ENCODE results near the gene TAS1R3.

- TF ChIP-seq GATA3 (IDR thresholded peaks at IDR 0.05; ENCODE audit: low read depth, low read length), result no peak
- TF ChIP-seq GATA2 (IDR thresholded peaks at IDR 0.05; ENCODE audit: low read depth, low read length), result no peak
Observed at GRCh38 chr1:1370771-1371300, 39.8 kb downstream of the TAS1R3 start.
